MM.1S (cell line): Measurements from ENCODE around the gene CPA3.

Experiments
- DNase-seq: peaks from one replicate; pipeline ENCODE4 v3.0.0-alpha.2; 2015
- H2AFZ ChIP-seq: fragments of 300-600 bp; sonication (generic); 2 replicates; pipeline ENCODE4 v1.6.0; 2016; ENCODE audit warnings: antibody characterized with exemption, low read length
- H3F3A ChIP-seq: fragments of 300-600 bp; sonication (generic); 2 replicates; pipeline ENCODE4 v1.6.1; 2016; ENCODE audit warnings: mild to moderate bottlenecking, antibody characterized with exemption, low read length, moderate library complexity, mixed read lengths; ENCODE audit not compliant: insufficient read depth
- H3K27ac ChIP-seq: fragments of 300-600 bp; sonication (generic); 2 replicates; pipeline ENCODE4 v1.5.1; 2016; ENCODE audit warnings: mild to moderate bottlenecking, low read length
- H3K27me3 ChIP-seq: fragments of 300-600 bp; sonication (generic); replicated peaks from 2 replicates; pipeline ENCODE4 v1.6.0; 2016; ENCODE audit warnings: low read length; ENCODE audit not compliant: insufficient read depth
- H3K36me3 ChIP-seq: fragments of 300-600 bp; sonication (generic); replicated peaks from 2 replicates; pipeline ENCODE4 v1.6.1; 2016; ENCODE audit warnings: mild to moderate bottlenecking, low read length, mixed read lengths; ENCODE audit not compliant: insufficient read depth
- H3K4me1 ChIP-seq: fragments of 300-600 bp; sonication (generic); 2 replicates; pipeline ENCODE4 v1.6.1; 2016; ENCODE audit warnings: low read length, mixed read lengths
- H3K4me2 ChIP-seq: fragments of 300-600 bp; sonication (generic); 2 replicates; pipeline ENCODE4 v1.6.0; 2016; ENCODE audit warnings: low read depth, low read length
- H3K4me3 ChIP-seq: fragments of 300-600 bp; sonication (generic); 2 replicates; pipeline ENCODE4 v1.5.1; 2016; ENCODE audit warnings: low read length, mixed read lengths
- H3K79me2 ChIP-seq: fragments of 300-600 bp; sonication (generic); 2 replicates; pipeline ENCODE4 v1.6.1; 2016; ENCODE audit warnings: mixed run types, low read length, mixed read lengths
- H3K9ac ChIP-seq: fragments of 300-600 bp; sonication (generic); 2 replicates; pipeline ENCODE4 v1.6.1; 2016; ENCODE audit warnings: low read length, mixed read lengths
- H3K9me2 ChIP-seq: fragments of 300-600 bp; sonication (generic); replicated peaks from 2 replicates; pipeline ENCODE4 v1.6.1; 2016; ENCODE audit warnings: mild to moderate bottlenecking, low read length, mixed read lengths; ENCODE audit not compliant: insufficient read depth
- H3K9me3 ChIP-seq: fragments of 300-600 bp; sonication (generic); replicated peaks from 2 replicates; pipeline ENCODE4 v1.6.1; 2016; ENCODE audit warnings: mild to moderate bottlenecking, low read length, mixed read lengths; ENCODE audit not compliant: insufficient read depth
- H4K20me1 ChIP-seq: fragments of 300-600 bp; sonication (generic); 2 replicates; pipeline ENCODE4 v1.6.1; 2016; ENCODE audit warnings: mild to moderate bottlenecking, low read length, moderate library complexity, mixed read lengths; ENCODE audit not compliant: insufficient read depth
- CTCF ChIP-seq: fragments of 300-600 bp; sonication (generic); IDR thresholded peaks from 2 replicates; pipeline ENCODE4 v1.5.1; 2016; ENCODE audit warnings: antibody characterized with exemption, low read length, mixed read lengths
- EZH2 ChIP-seq: fragments of 300-600 bp; sonication (generic); optimal IDR thresholded peaks from 2 replicates; pipeline ENCODE3; 2017; ENCODE audit warnings: low read depth, mild to moderate bottlenecking, antibody characterized with exemption, low read length, mixed read lengths
- EZH2phosphoT487 ChIP-seq: fragments of 300-600 bp; sonication (generic); IDR thresholded peaks from 2 replicates; pipeline ENCODE4 v1.6.1; 2018; ENCODE audit warnings: antibody characterized with exemption, low read length

CPA3 gene

GRCh38 chr3:148873270-148873927 lies 8.3 kb downstream of the CPA3 start:
- Histone ChIP-seq H3F3A (no peaks in the 10 kb centered on the region), H3K9ac (no peak overlapping the region), H3K79me2 (no peaks in the 10 kb centered on the region), H3K36me3 (no peaks in the 10 kb centered on the region), H3K27me3 (no peaks in the 10 kb centered on the region), H2AFZ (no peak overlapping the region), H3K4me3 (no peak overlapping the region), H3K4me1 (peaks cover 5% of the 10 kb centered on the region), H4K20me1 (no peaks in the 10 kb centered on the region), H3K27ac (no peak overlapping the region), H3K9me2 (no peaks in the 10 kb centered on the region), H3K9me3 (no peaks in the 10 kb centered on the region), H3K4me2 (no peak overlapping the region)
- TF ChIP-seq EZH2 = no peak
- TF ChIP-seq CTCF = no peak
- TF ChIP-seq EZH2phosphoT487 = no peak
- no peak for DNase-seq

DNA sequence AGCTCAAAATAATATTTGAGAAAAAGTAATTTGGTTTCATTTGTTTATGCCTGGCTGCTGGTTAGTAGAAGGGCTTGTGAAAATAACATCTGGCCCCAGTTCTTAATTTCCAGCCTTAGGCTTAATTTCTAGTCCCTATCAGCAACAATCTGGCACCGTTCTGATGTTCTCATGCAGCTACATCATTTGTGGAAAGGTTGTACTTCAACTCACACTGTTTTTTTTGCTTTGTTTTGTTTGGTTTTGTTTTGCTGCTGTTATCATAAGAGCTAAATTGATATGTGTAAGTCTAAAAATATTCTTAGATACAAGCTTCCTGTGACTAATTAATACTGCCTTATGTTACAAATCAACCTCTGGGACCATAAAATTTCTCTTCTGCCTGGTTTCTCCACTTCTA lies 8.9 kb downstream of the CPA3 start:
- H2AFZ ChIP-seq = no peak overlapping the region
- no peaks in the 10 kb centered on the region for H3K9me2 ChIP-seq
- H3K4me2 ChIP-seq = peak overlapping the region; percentile 14; the same call in 1 of the 2 replicates
- no peak overlapping the region for H3K4me3 ChIP-seq
- no peaks in the 10 kb centered on the region for H3K36me3 ChIP-seq
- H4K20me1 ChIP-seq = no peaks in the 10 kb centered on the region
- no peak overlapping the region for H3K27ac ChIP-seq
- TF ChIP-seq CTCF = no peak
- TF ChIP-seq EZH2phosphoT487 = no peak
- TF ChIP-seq EZH2 = no peak
- H3K27me3 ChIP-seq = no peaks in the 10 kb centered on the region
- DNase-seq = no peak
- H3F3A ChIP-seq = no peaks in the 10 kb centered on the region
- peaks cover 5% of the 10 kb centered on the region for H3K4me1 ChIP-seq
- no peaks in the 10 kb centered on the region for H3K9me3 ChIP-seq
- no peaks in the 10 kb centered on the region for H3K79me2 ChIP-seq
- no peak overlapping the region for H3K9ac ChIP-seq

DNA sequence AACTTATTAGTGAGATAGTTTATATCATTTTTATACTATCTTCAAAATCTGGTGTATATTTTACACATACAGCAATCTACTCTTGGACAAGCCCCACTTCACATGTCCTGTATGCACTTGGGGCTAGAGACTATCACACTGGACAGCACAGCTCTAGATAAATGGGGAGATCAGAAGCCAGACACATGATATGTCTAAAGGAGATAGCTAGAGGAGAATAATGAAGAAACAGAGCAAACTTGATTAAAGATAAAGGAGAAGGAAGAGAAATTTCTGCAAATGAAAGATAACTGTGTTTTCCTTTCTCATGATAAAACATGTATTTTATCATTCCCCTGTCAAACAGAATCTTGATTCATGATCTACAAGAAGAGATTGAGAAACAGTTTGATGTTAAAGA lies 13.0 kb downstream of the CPA3 start:
- peaks cover 5% of the 10 kb centered on the region for H3K4me1 ChIP-seq

More for the DNA sequence above, 13.0 kb downstream of the CPA3 start:
- Histone ChIP-seq H3K79me2 (no peaks in the 10 kb centered on the region), H3K27ac (no peak overlapping the region), H3K9me3 (no peaks in the 10 kb centered on the region), H3K27me3 (no peaks in the 10 kb centered on the region), H3F3A (no peaks in the 10 kb centered on the region), H3K36me3 (no peaks in the 10 kb centered on the region), H3K9me2 (no peaks in the 10 kb centered on the region), H3K9ac (no peak overlapping the region), H3K4me2 (no peak overlapping the region), H4K20me1 (no peaks in the 10 kb centered on the region), H3K4me3 (no peak overlapping the region), H2AFZ (no peak overlapping the region)
- TF ChIP-seq CTCF (no peak), EZH2phosphoT487 (no peak), EZH2 (no peak)
- no peak for DNase-seq
